IMR-90 (cell line): ENCODE results near the gene FDX1. TPM values are rescaled to one million over a fixed set of nuclear protein-coding genes. Genes with fewer than 3 reads are reported as not detected.

Source experiments
- ATAC-seq: fragments of 200-7000 bp; cut with Tn5 transposase; 2 replicates; pipeline ENCODE4 v1.9.1; 2020; ENCODE audit warnings: low read depth, mild to moderate bottlenecking, moderate library complexity
- BruUV-seq: library from RNA; stranded (reverse); fragments of 400-500 nt; replicated peaks from 2 replicates; lab custom pipeline; 2021; lab: Mats Ljungman, UMichigan
- CTCF ChIA-PET: fragments of 300-600 bp; formaldehyde crosslinking; extraction: SDS; loops from one replicate; lab custom pipeline; 2021; ENCODE audit warnings: antibody characterized with exemption; lab: Yijun Ruan, JAX
- POLR2A ChIA-PET: fragments of 300-600 bp; sonication (Branson Sonifier 250); formaldehyde crosslinking; loops from one replicate; lab custom pipeline; 2022; ENCODE audit warnings: antibody characterized with exemption; ENCODE audit not compliant: unreplicated experiment; lab: Charles Lee
- DNase-seq: peaks from one replicate; pipeline ENCODE4 v3.0.0; 2013
- H2AFZ ChIP-seq: replicated peaks from 2 replicates; pipeline ENCODE3; 2013; ENCODE audit warnings: low read length, mild to moderate bottlenecking; ENCODE audit not compliant: poor library complexity
- H2AK5ac ChIP-seq: 2 replicates; pipeline ENCODE4 v1.6.1; 2013; ENCODE audit warnings: low read depth, low read length, inconsistent platforms
- H2AK9ac ChIP-seq: replicated peaks from 2 replicates; pipeline ENCODE3; 2013; ENCODE audit warnings: mild to moderate bottlenecking, low read depth, low read length, moderate library complexity; ENCODE audit not compliant: poor library complexity
- H2BK120ac ChIP-seq: 2 replicates; pipeline ENCODE4 v1.6.1; 2013; ENCODE audit warnings: low read depth, low read length, inconsistent platforms
- H2BK15ac ChIP-seq: 3 replicates; pipeline ENCODE4 v1.6.1; 2013; ENCODE audit warnings: low read depth, low read length, inconsistent platforms
- H2BK20ac ChIP-seq: 2 replicates; pipeline ENCODE4 v1.6.1; 2013; ENCODE audit warnings: low read depth, mild to moderate bottlenecking, inconsistent platforms, low read length, moderate library complexity
- H2BK5ac ChIP-seq: 2 replicates; pipeline ENCODE4 v1.6.1; 2013; ENCODE audit warnings: mild to moderate bottlenecking, low read depth, low read length, inconsistent platforms; ENCODE audit not compliant: poor library complexity, severe bottlenecking
- H3K14ac ChIP-seq: replicated peaks from 2 replicates; pipeline ENCODE4 v1.6.1; 2013; ENCODE audit warnings: low read depth, low read length, inconsistent platforms
- H3K18ac ChIP-seq: 2 replicates; pipeline ENCODE4 v1.6.1; 2013; ENCODE audit warnings: low read depth, low read length, control low read depth
- H3K23ac ChIP-seq: 2 replicates; pipeline ENCODE4 v1.6.1; 2013; ENCODE audit warnings: low read depth, low read length, inconsistent platforms
- H3K27ac ChIP-seq: 2 replicates; pipeline ENCODE4 v1.5.1; 2013; ENCODE audit warnings: mild to moderate bottlenecking, control low read depth, low read length; ENCODE audit not compliant: insufficient read depth
- H3K27me3 ChIP-seq: 2 replicates; pipeline ENCODE4 v1.6.1; 2013; ENCODE audit warnings: low read length; ENCODE audit not compliant: control insufficient read depth, insufficient read depth
- H3K36me3 ChIP-seq: 2 replicates; pipeline ENCODE4 v1.6.1; 2013; ENCODE audit warnings: low read length, mixed read lengths; ENCODE audit not compliant: control insufficient read depth, insufficient read depth
- H3K4ac ChIP-seq: 2 replicates; pipeline ENCODE4 v1.6.1; 2013; ENCODE audit warnings: low read depth, low read length, inconsistent platforms
- H3K4me1 ChIP-seq: 2 replicates; pipeline ENCODE4 v1.6.1; 2013; ENCODE audit warnings: low read length, mixed read lengths; ENCODE audit not compliant: control insufficient read depth, insufficient read depth
- H3K4me2 ChIP-seq: 2 replicates; pipeline ENCODE4 v1.6.1; 2013; ENCODE audit warnings: low read depth, mild to moderate bottlenecking, control low read depth, low read length, moderate library complexity
- H3K4me3 ChIP-seq: 2 replicates; pipeline ENCODE4 v1.5.1; 2013; ENCODE audit warnings: low read depth, mild to moderate bottlenecking, control low read depth, low read length, moderate library complexity; ENCODE audit not compliant: insufficient read depth
- H3K56ac ChIP-seq: 2 replicates; pipeline ENCODE4 v1.6.1; 2013; ENCODE audit warnings: low read length, inconsistent platforms; ENCODE audit not compliant: insufficient read depth; ENCODE audit errors: extremely low read depth
- H3K79me1 ChIP-seq, 2 experiments: 2 replicates each; pipeline ENCODE4 v1.6.1; 2013; ENCODE audit warnings: low read length in 2 of 2, inconsistent platforms in 1 of 2, low read depth in 1 of 2
- H3K9ac ChIP-seq: 2 replicates; pipeline ENCODE4 v1.6.1; 2013; ENCODE audit warnings: low read depth, low read length, control low read depth
- H3K9me1 ChIP-seq: 2 replicates; pipeline ENCODE4 v1.6.1; 2013; ENCODE audit warnings: low read length, inconsistent platforms; ENCODE audit not compliant: insufficient read depth
- H3K9me3 ChIP-seq: 2 replicates; pipeline ENCODE4 v1.6.1; 2013; ENCODE audit warnings: low read length; ENCODE audit not compliant: control insufficient read depth, insufficient read depth
- H4K20me1 ChIP-seq: 2 replicates; pipeline ENCODE4 v1.6.1; 2013; ENCODE audit warnings: low read length, inconsistent platforms; ENCODE audit not compliant: insufficient read depth
- H4K5ac ChIP-seq: 2 replicates; pipeline ENCODE4 v1.6.1; 2013; ENCODE audit warnings: mild to moderate bottlenecking, low read depth, low read length, control low read depth
- H4K8ac ChIP-seq, 2 experiments: 2 replicates each; pipeline ENCODE4 v1.6.1; 2013; ENCODE audit warnings: low read depth in 2 of 2, low read length in 2 of 2, control low read depth in 1 of 2, inconsistent platforms in 1 of 2
- H4K91ac ChIP-seq: 2 replicates; pipeline ENCODE4 v1.6.1; 2013; ENCODE audit warnings: low read depth, low read length, inconsistent platforms; ENCODE audit not compliant: insufficient read depth
- CEBPB ChIP-seq: IDR thresholded peaks from 2 replicates; pipeline ENCODE4 v1.6.1; 2012; ENCODE audit warnings: low read depth, low read length, improper control_type of control experiment
- FOS ChIP-seq: fragments of 150-350 bp; IDR thresholded peaks from 2 replicates; pipeline ENCODE4 v1.6.1; 2016; ENCODE audit warnings: low read depth, low read length
- MAFK ChIP-seq: IDR thresholded peaks from 2 replicates; pipeline ENCODE4 v1.6.1; 2012; ENCODE audit warnings: low read depth, low read length, improper control_type of control experiment
- MAZ ChIP-seq: IDR thresholded peaks from 2 replicates; pipeline ENCODE4 v1.6.1; 2012; ENCODE audit warnings: low read depth, mild to moderate bottlenecking, low read length, improper control_type of control experiment, moderate library complexity, borderline replicate concordance
- POLR2A ChIP-seq: IDR thresholded peaks from 2 replicates; pipeline ENCODE4 v1.6.1; 2012; ENCODE audit warnings: mild to moderate bottlenecking, low read depth, low read length
- RCOR1 ChIP-seq: IDR thresholded peaks from 2 replicates; pipeline ENCODE4 v1.6.1; 2012; ENCODE audit warnings: mild to moderate bottlenecking, low read length, improper control_type of control experiment; ENCODE audit not compliant: insufficient replicate concordance
- SMC3 ChIP-seq: fragments of 150-350 bp; IDR thresholded peaks from 2 replicates; pipeline ENCODE4 v1.6.1; 2016; ENCODE audit warnings: low read depth, mild to moderate bottlenecking, antibody characterized with exemption, low read length, moderate library complexity
- WGBS, 2 experiments: methylation state at CpG; one replicate each; pipeline versions ENCODE4 v1.1.5 to v1.1.7; 2013; ENCODE audit warnings: missing lambda C conversion rate in 2 of 2; ENCODE audit not compliant: insufficient read length in 1 of 2; ENCODE audit errors: extremely low coverage in 2 of 2; 5-methylcytosine and 5-hydroxymethylcytosine counted together
- dilution Hi-C: fragments of 300-500 bp; cut with HindIII; formaldehyde crosslinking; loops from one replicate; pipeline ENCODE4 v1.14.3; 2018; ENCODE audit warnings: low sequenced_read_pairs; ENCODE audit not compliant: unreplicated experiment
- in situ Hi-C: fragments of 300-500 bp; cut with MboI; formaldehyde crosslinking; loops from 3 replicates; pipeline ENCODE4 v1.14.3; 2019; ENCODE audit warnings: low sequenced_read_pairs, inconsistent platforms, mixed read lengths
- intact Hi-C: fragments of 100-400 bp; cut with micrococcal nuclease; formaldehyde crosslinking; loops from 2 replicates; pipeline ENCODE4 v1.10.0; 2022
- polyA plus RNA-seq, 3 experiments: library from polyadenylated mRNA; depleted of rRNA; stranded (reverse); fragments of >200 nt; gene quantifications; 2 replicates each; pipeline ENCODE4 v1.2.3, GENCODE V29; 2012; ENCODE audit warnings: low replicate concordance in 1 of 3
- total RNA-seq: library from RNA; depleted of rRNA; stranded (reverse); fragments of >200 nt; gene quantifications from 2 replicates; pipeline ENCODE4 v1.2.3, GENCODE V29; 2012
- TF ChIP-seq, protein P1 (sequence below): fragments of 150-350 bp; IDR thresholded peaks from 2 replicates; pipeline ENCODE4 v1.6.1; 2016; ENCODE audit warnings: low read depth, mild to moderate bottlenecking, low read length, moderate library complexity, borderline replicate concordance
- TF ChIP-seq, protein P2 (sequence below): fragments of 150-350 bp; IDR thresholded peaks from 2 replicates; pipeline ENCODE4 v1.6.1; 2017; ENCODE audit warnings: mild to moderate bottlenecking, antibody characterized with exemption, low read length, low read depth
- TF ChIP-seq, protein P3 (sequence below): conservative IDR thresholded peaks from 2 replicates; pipeline ENCODE4 v1.5.1; 2012; ENCODE audit warnings: mild to moderate bottlenecking, low read depth, low read length, improper control_type of control experiment

FDX1 gene
- total and polyA plus RNA-seq, 2 of the 4 experiments (the other 2 are of a cell fraction): 4.3 to 5.1 TPM

DNA sequence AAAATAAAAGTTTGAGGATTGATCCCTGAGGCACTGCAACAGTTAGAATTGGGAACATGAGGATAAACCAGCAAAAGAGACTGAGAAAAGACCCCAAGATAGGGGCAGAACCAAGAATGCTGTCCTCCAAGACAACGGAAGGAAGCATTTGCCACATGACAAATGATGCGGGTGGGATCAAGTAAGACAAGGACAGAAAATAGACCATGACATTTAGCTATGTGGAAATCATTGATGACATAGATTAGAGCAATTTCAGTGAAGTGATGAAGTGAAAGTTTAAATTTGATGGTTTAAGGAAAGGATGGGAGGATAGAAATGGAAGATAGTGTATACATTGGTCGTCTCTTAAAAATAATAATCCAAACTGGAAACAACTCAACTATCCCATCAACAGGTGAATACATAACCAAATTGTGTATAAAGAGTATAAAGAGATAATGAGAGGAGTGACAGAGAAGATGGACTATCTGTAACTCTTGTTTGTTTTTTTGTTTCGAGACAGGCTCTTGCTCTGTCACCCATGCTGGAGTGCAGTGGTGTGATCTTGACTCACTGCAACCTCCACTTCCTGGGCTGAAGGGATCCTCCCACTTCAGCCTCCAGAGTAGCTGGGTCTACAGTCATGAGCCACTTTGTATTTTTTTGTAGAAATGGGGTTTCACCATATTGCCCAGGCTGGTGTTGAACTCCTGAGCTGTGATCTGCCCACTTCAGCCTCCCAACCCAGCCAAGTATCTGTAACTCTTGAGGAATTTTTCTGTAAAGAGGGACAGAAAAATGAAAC is 48.7 kb upstream of the FDX1 start:
- Histone ChIP-seq H2BK15ac (no peak overlapping the region), H3K4me3 (no peak overlapping the region), H3K14ac (no peak overlapping the region), H2BK5ac (no peak overlapping the region), H3K9me1 (no peaks in the 10 kb centered on the region), H3K4ac (no peak overlapping the region), H3K36me3 (no peaks in the 10 kb centered on the region), H4K8ac (no peak overlapping the region), H2BK120ac (no peak overlapping the region), H4K91ac (no peak overlapping the region), H3K27me3 (no peaks in the 10 kb centered on the region), H3K9me3 (no peaks in the 10 kb centered on the region), H2AK5ac (no peak overlapping the region), H3K4me1 (peaks cover 2% of the 10 kb centered on the region; the same call in 1 of the 2 replicates), H3K56ac (no peak overlapping the region), H3K23ac (no peak overlapping the region), H4K5ac (no peak overlapping the region), H4K20me1 (no peaks in the 10 kb centered on the region), H3K27ac (no peak overlapping the region), H3K18ac (no peak overlapping the region), H3K79me1 (no peaks in the 10 kb centered on the region), H2AFZ (no peak overlapping the region), H2AK9ac (no peak overlapping the region), H3K4me2 (no peak overlapping the region), H2BK20ac (no peak overlapping the region), H3K9ac (no peak overlapping the region)
- intact Hi-C loops (no loop called here), in situ Hi-C loops (no loop called here), dilution Hi-C loops (no loop called here)
- no peak for DNase-seq
- TF ChIP-seq MAZ (no peak), RCOR1 (no peak), MAFK (no peak), POLR2A (no peak), CEBPB (no peak), FOS (no peak), SMC3 (no peak)
- TF ChIP-seq, protein P1, sequence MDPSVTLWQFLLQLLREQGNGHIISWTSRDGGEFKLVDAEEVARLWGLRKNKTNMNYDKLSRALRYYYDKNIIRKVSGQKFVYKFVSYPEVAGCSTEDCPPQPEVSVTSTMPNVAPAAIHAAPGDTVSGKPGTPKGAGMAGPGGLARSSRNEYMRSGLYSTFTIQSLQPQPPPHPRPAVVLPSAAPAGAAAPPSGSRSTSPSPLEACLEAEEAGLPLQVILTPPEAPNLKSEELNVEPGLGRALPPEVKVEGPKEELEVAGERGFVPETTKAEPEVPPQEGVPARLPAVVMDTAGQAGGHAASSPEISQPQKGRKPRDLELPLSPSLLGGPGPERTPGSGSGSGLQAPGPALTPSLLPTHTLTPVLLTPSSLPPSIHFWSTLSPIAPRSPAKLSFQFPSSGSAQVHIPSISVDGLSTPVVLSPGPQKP: no peak
- TF ChIP-seq, protein P2, sequence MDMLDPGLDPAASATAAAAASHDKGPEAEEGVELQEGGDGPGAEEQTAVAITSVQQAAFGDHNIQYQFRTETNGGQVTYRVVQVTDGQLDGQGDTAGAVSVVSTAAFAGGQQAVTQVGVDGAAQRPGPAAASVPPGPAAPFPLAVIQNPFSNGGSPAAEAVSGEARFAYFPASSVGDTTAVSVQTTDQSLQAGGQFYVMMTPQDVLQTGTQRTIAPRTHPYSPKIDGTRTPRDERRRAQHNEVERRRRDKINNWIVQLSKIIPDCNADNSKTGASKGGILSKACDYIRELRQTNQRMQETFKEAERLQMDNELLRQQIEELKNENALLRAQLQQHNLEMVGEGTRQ: no peak
- TF ChIP-seq, protein P3, sequence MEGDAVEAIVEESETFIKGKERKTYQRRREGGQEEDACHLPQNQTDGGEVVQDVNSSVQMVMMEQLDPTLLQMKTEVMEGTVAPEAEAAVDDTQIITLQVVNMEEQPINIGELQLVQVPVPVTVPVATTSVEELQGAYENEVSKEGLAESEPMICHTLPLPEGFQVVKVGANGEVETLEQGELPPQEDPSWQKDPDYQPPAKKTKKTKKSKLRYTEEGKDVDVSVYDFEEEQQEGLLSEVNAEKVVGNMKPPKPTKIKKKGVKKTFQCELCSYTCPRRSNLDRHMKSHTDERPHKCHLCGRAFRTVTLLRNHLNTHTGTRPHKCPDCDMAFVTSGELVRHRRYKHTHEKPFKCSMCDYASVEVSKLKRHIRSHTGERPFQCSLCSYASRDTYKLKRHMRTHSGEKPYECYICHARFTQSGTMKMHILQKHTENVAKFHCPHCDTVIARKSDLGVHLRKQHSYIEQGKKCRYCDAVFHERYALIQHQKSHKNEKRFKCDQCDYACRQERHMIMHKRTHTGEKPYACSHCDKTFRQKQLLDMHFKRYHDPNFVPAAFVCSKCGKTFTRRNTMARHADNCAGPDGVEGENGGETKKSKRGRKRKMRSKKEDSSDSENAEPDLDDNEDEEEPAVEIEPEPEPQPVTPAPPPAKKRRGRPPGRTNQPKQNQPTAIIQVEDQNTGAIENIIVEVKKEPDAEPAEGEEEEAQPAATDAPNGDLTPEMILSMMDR: no peak
- 80% methylated on average over 1 of the region's 4 CpGs; no CpG with 5 or more reads in 1 of the 2 experiments for WGBS, 2 experiments
- ChIA-PET CTCF (no interaction called here), POLR2A (no interaction called here)
- ATAC-seq: no peak
- BruUV-seq: no TSS peak
